ENCODE data around the gene NUP58.

DNA sequence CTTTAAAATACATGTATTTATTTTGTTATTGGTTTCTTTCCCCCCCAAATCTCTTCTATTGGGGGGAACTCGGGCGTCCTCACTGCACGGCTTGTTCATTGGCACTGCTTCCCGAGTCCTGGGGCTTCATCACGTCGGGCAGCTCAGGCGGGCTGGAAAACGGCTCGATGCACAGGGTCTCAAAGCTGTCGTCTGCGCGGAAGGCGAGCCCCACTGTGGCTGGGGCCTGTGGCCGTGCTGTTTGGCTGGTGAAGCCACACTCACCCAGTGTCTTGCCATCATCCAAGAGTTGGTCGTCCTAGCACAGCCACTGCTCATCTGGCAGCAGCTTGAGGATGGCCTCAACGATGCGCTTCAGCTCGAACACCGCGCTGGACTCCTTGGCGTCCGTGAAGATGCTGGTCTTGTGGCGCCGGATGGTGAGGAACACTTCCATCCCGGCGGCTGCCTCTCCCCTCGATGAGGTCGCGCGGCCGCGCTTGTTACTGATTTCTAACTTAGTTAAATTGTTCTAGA lies 64.4 kb downstream of the NUP58 start:
- TF ChIP-seq, protein P1, sequence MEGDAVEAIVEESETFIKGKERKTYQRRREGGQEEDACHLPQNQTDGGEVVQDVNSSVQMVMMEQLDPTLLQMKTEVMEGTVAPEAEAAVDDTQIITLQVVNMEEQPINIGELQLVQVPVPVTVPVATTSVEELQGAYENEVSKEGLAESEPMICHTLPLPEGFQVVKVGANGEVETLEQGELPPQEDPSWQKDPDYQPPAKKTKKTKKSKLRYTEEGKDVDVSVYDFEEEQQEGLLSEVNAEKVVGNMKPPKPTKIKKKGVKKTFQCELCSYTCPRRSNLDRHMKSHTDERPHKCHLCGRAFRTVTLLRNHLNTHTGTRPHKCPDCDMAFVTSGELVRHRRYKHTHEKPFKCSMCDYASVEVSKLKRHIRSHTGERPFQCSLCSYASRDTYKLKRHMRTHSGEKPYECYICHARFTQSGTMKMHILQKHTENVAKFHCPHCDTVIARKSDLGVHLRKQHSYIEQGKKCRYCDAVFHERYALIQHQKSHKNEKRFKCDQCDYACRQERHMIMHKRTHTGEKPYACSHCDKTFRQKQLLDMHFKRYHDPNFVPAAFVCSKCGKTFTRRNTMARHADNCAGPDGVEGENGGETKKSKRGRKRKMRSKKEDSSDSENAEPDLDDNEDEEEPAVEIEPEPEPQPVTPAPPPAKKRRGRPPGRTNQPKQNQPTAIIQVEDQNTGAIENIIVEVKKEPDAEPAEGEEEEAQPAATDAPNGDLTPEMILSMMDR (IDR thresholded peaks at IDR 0.05; ENCODE audit: low read depth, low read length, poor library complexity, severe bottlenecking) = no peak
- TF ChIP-seq EZH2phosphoT487 (IDR thresholded peaks at IDR 0.05; ENCODE audit: borderline replicate concordance, low read length) = no peak

All from DOHH2 (cell line).